NCI-H2171 (cell line): ENCODE measurements around the gene ME3.
A peak's percentile ranks its signal among the peaks of the same experiment; 100 is the strongest.
"Not testable (repeated sequence)": the region's sequence is repeated elsewhere in the genome, so short reads cannot be mapped to it uniquely, and the experiment has no call there.

Source experiments
- DNase-seq: peaks from one replicate; lab custom pipeline; 2025; lab: John Stamatoyannopoulos, UW

The ME3 gene

DNA sequence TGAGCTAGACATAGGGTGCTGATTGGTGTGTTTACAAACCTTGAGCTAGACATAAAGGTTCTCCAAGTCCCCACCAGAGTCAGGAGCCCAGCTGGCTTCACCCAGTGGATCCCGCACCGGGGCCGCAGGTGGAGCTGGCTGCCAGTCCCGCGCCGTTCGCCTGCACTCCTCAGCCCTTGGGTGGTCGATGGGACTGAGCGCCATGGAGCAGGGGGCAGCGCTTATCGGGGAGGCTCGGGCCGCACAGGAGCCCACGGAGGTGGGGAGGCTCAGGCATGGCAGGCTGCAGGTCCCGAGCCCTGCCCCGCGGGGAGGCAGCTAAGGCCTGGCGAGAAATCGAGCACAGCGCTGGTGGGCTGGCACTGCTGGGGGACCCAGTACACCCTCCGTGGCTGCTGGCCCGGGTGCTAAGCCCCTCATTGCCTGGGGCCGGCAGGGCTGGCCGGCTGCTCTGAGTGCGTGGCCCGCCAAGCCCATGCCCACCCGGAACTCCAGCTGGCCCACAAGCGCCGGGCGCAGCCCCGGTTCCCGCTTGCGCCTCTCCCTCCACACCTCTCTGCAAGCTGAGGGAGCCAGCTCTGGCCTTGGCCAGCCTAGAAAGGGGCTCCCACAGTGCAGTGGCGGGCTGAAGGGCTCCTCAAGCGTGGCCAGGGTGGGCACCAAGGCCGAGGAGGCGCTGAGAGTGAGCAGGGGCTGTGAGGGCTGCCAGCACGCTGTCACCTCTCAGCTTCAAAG lies 238.9 kb downstream of the ME3 start:
- DNase-seq = not testable (repeated sequence)

DNA sequence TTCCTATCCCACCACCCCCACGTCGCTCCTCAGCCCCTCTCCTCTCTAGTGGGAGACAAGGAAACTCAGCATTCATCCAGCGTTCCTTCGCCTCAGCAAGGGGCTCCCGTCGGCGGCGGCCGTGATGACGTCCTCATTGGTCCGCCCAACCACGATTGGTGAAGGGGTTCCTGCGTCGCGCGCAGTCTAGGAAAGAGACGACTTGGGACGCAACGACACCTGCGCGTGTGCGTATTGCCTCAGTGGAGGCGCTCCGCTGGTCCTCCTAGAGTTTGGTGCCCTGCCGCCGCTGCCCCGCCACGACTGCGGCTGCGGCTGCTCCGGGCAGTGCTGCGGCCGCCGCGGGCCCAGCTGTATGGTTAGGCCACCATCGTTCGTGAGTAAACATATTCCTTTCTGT lies 241.2 kb downstream of the ME3 start:
- DNase-seq = no peak

DNA sequence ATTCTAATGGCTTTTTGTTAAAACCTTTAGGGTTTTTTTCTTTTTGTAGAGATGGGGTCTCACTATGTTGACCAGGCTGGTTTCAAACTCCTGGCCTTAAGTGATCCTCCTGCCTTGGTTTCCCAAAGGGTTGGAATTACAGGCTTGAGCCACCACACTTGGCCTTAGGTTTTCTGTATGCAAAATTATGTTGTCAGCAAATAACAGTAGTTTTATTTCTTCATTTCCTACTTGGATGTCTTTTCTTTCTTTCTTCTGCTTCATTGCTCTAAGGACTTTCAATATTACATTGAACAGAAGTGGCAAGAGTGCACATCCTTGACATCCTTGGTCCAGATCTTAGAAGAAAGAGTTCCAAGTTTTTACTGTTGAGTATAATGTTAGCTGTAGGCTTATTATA lies 245.0 kb downstream of the ME3 start:
- DNase-seq = no peak

DNA sequence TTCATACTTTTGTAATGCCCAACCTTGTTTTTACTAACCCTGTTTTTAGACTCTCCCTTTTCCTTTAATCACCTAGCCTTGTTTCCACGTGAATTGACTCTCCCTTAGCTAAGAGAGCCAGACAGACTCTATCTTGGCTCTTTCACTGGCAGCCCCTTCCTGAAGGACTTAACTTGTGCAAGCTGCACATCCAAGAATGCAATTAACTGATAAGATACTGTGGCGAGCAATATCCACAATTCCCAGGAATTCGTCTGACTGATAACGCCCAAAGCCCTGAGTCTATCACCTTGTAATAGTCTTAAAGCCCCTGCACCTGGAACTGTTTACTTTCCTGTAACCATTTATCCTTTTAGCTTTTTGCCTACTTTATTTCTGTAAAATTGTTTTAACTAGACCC lies 248.9 kb downstream of the ME3 start:
- DNase-seq = not testable (repeated sequence)

DNA sequence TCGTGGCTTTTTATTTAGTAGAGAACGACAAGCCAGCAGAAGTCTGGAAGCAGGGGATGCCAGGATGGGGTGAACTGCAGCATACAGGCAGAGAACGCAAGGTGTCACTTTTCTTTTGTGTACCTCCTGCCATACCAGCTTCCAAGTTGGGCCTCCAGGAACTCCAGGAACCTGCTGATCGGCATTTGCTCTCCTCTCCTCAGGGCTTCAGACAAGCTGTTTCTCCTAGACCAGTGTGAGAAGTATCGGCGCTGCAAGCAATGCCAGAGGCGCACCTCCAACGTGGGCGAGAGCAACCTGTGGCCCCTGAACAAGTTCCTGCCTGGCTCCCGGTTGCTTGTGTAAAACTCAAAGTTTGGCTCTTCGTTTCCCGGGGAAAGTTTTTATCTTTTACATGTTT lies 250.0 kb downstream of the ME3 start:
- DNase-seq = no peak

DNA sequence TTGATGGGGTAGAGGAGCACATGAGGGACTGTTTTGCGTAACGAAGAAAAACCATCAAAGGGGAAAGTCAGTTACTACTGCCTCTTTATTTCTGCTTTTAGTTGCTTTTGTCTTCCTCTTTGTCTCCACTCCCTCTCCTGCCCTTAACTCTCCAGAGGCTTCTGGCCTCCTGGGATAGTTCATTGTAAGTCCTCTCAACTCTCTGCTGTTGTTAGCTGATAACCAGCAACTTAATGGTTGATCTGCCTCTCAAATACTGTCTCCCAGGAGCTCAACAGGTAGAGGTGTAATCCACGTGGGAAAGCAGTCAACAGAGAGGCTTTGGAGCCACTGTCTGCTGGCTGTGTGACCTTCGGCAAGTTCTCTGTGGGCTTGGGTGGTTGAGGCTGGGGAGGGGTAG lies 250.5 kb downstream of the ME3 start:
- DNase-seq = no peak

DNA sequence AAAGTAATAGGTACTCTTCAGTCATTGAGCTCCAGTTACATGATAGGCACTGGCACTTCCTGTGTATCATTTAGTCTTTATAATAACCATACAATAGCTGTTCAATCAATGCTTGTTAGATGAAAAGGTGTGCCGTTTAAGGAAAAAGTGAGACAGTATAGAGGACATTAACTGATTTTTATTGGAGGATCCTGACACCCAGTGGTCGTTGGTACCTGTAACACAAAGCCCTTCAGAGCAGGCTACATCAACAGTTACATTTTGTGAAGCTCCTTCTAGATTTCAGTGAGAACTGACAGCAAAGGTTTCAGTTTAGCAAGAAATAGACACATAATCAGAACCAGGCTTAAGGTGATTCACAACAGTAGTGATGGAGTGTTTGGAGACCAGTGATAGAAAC lies 253.5 kb downstream of the ME3 start:
- DNase-seq = peak; percentile 40

DNA sequence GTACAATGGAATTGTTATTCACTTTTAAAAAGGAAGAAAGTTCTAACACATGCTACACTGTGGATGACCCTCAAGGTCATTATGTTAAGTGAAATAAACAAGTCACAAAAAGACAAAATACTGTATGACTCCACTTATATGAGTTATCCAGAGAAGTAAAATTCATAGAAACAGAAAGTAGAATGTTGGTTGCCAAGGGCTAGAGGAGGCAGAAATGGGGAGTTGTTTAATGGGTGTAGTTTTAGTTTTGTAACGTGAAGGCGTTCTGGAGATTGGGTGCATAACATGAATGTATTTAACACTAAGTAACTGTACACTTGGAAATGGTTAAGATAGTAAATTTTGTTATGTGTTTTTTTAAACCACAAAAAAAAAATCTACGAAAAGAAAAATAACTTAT lies 253.9 kb downstream of the ME3 start:
- DNase-seq = no peak

DNA sequence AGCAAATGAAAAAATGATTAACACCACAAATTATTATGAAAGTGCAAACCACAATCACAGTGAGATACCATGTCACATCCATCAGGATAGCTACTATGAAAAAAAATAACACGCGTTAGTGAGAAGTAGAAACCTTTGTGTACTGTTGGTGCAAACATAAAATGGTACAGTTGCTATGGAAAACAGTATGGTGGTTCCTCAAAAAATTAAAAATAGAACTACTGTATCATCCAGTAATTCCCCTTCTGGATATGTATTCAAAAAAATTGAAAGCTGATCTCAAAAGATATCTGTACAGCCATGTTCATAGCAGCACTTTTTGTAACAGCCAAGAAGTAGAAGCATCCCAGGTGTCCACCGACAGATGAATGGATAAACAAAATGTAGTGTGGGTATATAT lies 254.3 kb downstream of the ME3 start:
- DNase-seq = no peak

DNA sequence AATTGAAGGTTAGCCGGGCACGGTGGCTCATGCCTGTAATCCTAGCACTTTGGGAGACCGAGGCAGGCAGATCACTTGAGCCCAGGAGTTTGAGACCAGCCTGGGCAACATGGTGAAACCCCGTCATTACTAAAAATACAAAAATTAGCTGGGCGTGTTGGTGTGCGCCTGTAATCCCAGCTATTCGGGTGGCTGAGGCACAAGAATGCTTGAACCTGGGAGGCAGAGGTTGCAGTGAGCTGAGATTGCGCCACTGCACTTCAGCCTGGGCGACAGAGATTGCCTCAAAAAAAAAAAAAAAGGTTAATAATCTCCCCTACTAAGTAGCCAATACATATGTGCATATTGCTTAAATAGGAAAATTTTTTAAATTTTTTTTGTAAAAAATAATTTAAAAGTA lies 255.5 kb downstream of the ME3 start:
- DNase-seq = not testable (repeated sequence)

DNA sequence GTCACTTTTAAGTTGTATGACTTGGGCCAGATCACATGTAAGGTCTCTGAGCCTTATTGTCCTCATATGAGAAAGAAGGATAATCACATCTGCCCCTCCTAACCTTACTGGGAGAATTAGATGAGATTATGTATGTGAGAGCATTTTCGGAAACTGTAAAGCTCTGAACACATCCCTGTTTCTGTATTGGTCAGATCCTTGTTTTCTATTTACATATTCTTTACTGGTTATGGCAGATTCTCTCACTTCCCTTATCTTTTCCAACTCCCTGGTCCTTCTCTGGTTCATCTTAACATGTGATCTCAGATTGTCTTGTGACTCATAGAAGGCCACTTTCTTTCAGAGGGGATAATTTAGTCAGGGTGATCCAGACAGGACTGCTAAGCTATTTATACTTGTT lies 255.9 kb downstream of the ME3 start:
- DNase-seq = no peak

DNA sequence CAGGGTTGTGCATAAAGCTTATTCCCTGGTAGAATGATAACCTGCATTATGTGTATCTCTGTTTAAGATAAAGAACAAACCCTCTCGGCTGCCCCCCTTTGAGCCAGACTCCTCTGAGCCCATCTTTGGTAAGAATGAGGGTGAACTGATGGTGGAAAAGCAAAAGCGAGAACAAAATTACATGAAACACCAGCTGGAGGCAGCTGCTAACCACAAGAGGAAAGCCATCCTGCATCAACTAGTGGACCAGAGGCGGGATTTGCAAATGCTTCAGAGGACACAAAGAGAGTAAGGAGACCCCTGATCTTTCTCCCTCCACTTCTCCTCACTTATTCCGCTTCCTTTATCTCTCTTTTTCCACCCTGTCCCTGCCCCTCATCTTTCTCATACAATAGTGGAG lies 257.4 kb downstream of the ME3 start:
- DNase-seq = no peak

DNA sequence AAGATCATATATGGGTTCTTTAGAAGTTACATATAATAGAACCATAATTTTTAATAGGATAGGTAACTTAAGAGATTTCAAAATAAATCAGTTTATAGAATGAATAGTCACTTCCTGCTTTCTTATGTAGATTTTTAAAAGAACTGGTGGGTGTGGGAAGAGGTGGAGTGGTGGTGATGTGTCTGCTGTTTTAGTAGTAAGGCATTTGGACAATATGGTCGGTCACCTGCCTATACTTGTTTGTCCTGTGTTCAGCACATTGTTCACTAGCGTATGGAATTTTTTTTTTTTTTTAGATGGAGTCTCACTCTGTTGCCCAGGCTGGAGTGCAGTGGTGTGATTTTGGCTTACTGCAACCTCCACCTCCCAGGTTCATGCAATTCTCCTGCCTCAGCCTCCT lies 258.4 kb downstream of the ME3 start:
- no peak for DNase-seq

DNA sequence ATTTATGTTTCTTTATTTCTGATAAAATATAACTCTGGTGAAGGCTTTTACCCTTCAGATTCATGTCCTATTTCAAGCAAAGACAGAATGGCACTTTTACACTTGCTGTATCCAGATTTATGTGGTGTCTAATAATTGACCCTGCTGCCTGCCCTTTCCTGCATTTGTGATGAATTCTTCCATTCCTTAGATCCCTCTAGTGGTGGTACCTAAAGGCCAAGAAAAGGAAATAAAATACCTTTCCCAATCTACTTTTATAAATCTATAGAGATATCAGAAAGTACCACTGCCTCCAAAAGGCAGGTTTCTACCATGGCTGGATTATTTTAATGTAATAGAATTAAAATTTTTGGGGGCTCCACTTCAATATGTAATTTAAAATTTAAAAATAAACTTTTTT lies 263.6 kb downstream of the ME3 start:
- DNase-seq = no peak

DNA sequence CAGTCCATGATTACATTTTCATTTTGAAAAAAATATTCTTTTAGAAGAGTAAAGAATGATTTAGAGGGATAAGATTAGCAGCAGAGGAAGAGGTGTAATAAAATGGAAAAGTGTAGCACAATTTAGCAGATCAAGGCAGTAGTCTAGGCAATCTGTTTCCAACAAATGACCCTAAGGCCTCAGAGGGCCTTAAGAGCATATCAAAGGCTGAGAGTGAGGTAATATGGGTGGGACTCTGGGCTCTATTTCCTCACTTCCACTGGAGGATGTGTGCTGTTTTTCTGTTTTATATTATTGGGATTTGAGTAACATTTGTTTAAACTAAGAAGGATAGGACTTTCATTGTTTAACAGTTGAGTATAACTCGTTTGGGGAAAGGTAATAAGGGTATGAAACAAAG lies 269.0 kb downstream of the ME3 start:
- no peak for DNase-seq

DNA sequence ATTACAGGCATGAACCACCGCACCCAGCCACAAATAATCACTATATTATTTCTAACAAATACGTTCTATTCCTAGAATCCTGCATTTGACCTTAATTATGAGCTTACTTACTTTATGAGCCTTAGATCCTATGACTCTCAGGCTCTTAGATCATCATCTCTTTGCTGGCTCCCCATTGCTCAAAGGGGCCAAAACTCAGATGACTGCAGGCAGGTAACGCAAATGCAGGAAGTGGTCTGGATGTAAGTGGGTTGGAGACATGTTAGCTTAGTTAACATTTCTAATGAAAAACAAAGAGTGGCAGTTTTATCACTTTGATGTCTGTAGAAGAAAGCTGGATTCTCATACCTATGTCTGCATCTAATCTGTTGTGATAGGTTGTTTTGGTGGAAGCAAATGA lies 274.3 kb downstream of the ME3 start:
- DNase-seq = no peak

DNA sequence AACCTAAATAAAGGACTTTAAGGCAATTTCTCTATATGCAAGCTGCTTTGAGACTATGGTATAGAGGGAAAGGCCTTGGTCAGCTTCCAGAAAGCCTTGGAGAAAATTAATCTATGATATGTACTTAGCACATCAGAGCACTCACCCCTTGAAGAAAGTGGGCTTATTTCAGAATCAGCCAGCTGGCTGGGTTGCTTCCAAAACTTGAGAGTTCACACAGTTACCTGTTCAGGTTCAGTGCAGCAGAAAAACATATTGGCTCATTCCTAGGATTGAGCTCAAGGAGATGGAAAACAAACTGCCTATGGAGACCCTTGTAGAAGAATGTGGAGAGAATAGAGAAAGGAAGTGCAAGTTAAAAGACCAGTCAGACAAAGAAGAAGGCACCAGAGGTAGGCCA lies 275.1 kb downstream of the ME3 start:
- no peak for DNase-seq

DNA sequence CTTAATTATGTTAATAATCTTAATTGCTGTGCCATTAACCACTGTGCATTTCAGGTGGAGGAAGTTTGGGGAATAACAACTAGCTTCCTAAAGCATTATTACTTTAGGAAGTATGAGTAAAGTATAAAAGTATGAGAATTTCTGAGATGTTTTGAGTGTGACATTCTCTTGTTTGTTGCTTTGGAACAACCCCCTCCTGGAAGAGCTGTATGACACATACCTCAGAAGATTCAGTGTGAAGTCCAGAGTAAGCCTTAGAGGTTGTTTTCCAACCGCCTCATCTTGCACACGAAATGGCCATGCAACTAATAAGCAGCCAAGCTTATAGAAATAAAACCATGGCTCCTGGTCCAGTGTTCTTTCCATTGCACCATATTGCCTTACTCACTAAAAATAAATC lies 276.0 kb downstream of the ME3 start:
- DNase-seq = no peak

DNA sequence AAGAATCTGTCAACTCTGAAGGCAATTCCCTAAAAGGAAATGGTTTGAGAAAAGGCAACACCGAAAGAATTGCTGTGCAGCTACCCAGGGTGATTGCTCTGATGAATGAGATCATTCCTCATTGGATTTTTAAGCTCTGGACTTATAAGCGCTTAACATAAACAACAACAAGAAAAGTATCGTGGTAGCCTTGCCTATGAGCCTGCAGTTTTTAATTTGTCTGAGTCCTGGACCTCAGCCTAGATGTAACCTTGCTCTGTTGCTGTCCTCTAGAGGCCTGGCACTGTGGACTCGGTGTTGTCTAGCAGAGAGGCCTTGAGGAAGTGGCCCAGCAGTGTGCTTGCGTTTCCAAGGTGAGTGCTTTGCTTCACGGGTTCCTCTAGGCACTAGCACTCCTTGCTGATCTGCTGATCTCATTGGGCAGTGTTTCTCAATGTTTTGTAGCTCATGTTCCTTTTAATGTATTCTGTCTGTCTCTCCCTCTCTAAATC lies 277.3 kb downstream of the ME3 start:
- DNase-seq = no peak
